SK-N-SH (cell line): Measurements from ENCODE around the gene ATF2. TPM values are rescaled to one million over a fixed set of nuclear protein-coding genes. Genes with fewer than 3 reads are reported as not detected.
"Not testable (repeated sequence)": the region's sequence is repeated elsewhere in the genome, so short reads cannot be mapped to it uniquely, and the experiment has no call there.

Experiments used
- CTCF ChIA-PET: fragments of 300-600, 350-600 bp; formaldehyde crosslinking; extraction: SDS; loops from one replicate; lab custom pipeline; 2021; lab: Yijun Ruan, JAX
- POLR2A ChIA-PET: fragments of 350-600 bp; sonication (Branson Sonifier 250); formaldehyde crosslinking; extraction: SDS; loops from one replicate; lab custom pipeline; 2020; ENCODE audit warnings: antibody characterized with exemption, inconsistent platforms; lab: Yijun Ruan, JAX
- DNase-seq: peaks from one replicate; pipeline ENCODE4 v3.0.0; 2012
- H2AFZ ChIP-seq: fragments of 200-600 bp; sonication (generic); 2 replicates; pipeline ENCODE4 v1.8.1; 2016; ENCODE audit warnings: antibody characterized with exemption, mild to moderate bottlenecking, low read depth
- H3F3A ChIP-seq: fragments of 200-600 bp; sonication (generic); replicated peaks from 2 replicates; pipeline ENCODE3; 2016; ENCODE audit warnings: antibody characterized with exemption, mild to moderate bottlenecking; ENCODE audit not compliant: insufficient read depth
- H3K27ac ChIP-seq, 2 experiments: fragments of 200-500 bp in 1 of 2; fragments of 200-600 bp in 1 of 2; sonication (Bioruptor generic) in 1 of 2; sonication (generic), shearing (Covaris generic) in 1 of 2; 2 replicates each; pipeline versions ENCODE4 v1.5.1 to v1.6.1; 2014 to 2016; ENCODE audit warnings: low read depth in 2 of 2, inconsistent platforms in 1 of 2, low read length in 1 of 2, mild to moderate bottlenecking in 1 of 2, mixed read lengths in 1 of 2
- H3K27me3 ChIP-seq: fragments of 200-600 bp; sonication (generic), shearing (Covaris generic); 2 replicates; pipeline ENCODE4 v1.6.1; 2016; ENCODE audit warnings: mixed run types; ENCODE audit not compliant: insufficient read depth
- H3K36me3 ChIP-seq, 2 experiments: fragments of 200-500 bp in 1 of 2; fragments of 200-600 bp in 1 of 2; sonication (Bioruptor generic) in 1 of 2; sonication (generic) in 1 of 2; replicated peaks in 1 of 2; 2 replicates each; pipeline versions ENCODE3 to v1.5.1; 2014 to 2016; ENCODE audit warnings: low read length in 1 of 2, mild to moderate bottlenecking in 1 of 2; ENCODE audit not compliant: insufficient read depth in 2 of 2, control insufficient read depth in 1 of 2
- H3K4me1 ChIP-seq, 2 experiments: fragments of 200-500 bp in 1 of 2; fragments of 200-600 bp in 1 of 2; sonication (Bioruptor generic) in 1 of 2; sonication (generic), shearing (Covaris generic) in 1 of 2; 2 replicates each; pipeline versions ENCODE4 v1.5.1 to v1.6.1; 2014 to 2016; ENCODE audit warnings: low read depth in 1 of 2, low read length in 1 of 2, mixed run types in 1 of 2; ENCODE audit not compliant: insufficient read depth in 2 of 2, control insufficient read depth in 1 of 2
- H3K4me2 ChIP-seq: fragments of 200-600 bp; sonication (generic), shearing (Covaris generic); 2 replicates; pipeline ENCODE4 v1.6.1; 2017; ENCODE audit warnings: mixed run types
- H3K4me3 ChIP-seq, 2 experiments: fragments of 200-500 bp in 1 of 2; fragments of 200-600 bp in 1 of 2; sonication (Bioruptor generic) in 1 of 2; sonication (generic), shearing (Covaris generic) in 1 of 2; 2 replicates each; pipeline versions ENCODE4 v1.5.1 to v1.8.1; 2014 to 2016; ENCODE audit warnings: low read depth in 2 of 2, inconsistent platforms in 1 of 2, low read length in 1 of 2, mild to moderate bottlenecking in 1 of 2, mixed read lengths in 1 of 2, moderate library complexity in 1 of 2
- H3K79me2 ChIP-seq: fragments of 200-600 bp; sonication (generic); 2 replicates; pipeline ENCODE4 v1.8.1; 2017; ENCODE audit warnings: mild to moderate bottlenecking; ENCODE audit not compliant: insufficient read depth
- H3K9ac ChIP-seq: fragments of 200-600 bp; sonication (generic); 2 replicates; pipeline ENCODE4 v1.6.1; 2017; ENCODE audit warnings: mixed run types
- H3K9me2 ChIP-seq: fragments of 200-600 bp; sonication (generic); 2 replicates; pipeline ENCODE4 v1.6.1; 2017; ENCODE audit warnings: mixed run types
- H3K9me3 ChIP-seq: fragments of 200-600 bp; sonication (generic); 2 replicates; pipeline ENCODE4 v1.6.1; 2017; ENCODE audit warnings: mixed run types, mild to moderate bottlenecking, moderate library complexity
- H4K20me1 ChIP-seq: fragments of 200-600 bp; sonication (generic); 2 replicates; pipeline ENCODE4 v1.6.1; 2017; ENCODE audit warnings: mild to moderate bottlenecking, mixed run types; ENCODE audit not compliant: insufficient read depth
- CTCF ChIP-seq: fragments of 200-600 bp; sonication (generic); IDR thresholded peaks from 2 replicates; pipeline ENCODE4 v1.6.1; 2017; ENCODE audit warnings: antibody characterized with exemption, mild to moderate bottlenecking, moderate library complexity
- EP300 ChIP-seq, 2 experiments: IDR thresholded peaks; 2 replicates each; pipeline versions ENCODE4 v1.4.0 to v1.6.1; 2012; ENCODE audit warnings: borderline replicate concordance in 1 of 2, low read depth in 1 of 2, low read length in 1 of 2
- FOSL2 ChIP-seq: IDR thresholded peaks from 2 replicates; pipeline ENCODE4 v1.4.0; 2012; ENCODE audit warnings: low read depth, mild to moderate bottlenecking, moderate library complexity, borderline replicate concordance
- FOXM1 ChIP-seq: IDR thresholded peaks from 2 replicates; pipeline ENCODE4 v1.4.0; 2012; ENCODE audit warnings: low read depth, mild to moderate bottlenecking
- GATA2 ChIP-seq: sonication (generic); formaldehyde crosslinking; IDR thresholded peaks from 2 replicates; pipeline ENCODE4 v1.5.0; 2020; ENCODE audit warnings: mild to moderate bottlenecking, missing genetic modification reagents
- JUND ChIP-seq: IDR thresholded peaks from 2 replicates; pipeline ENCODE4 v1.4.0; 2012
- MAX ChIP-seq: IDR thresholded peaks from 2 replicates; pipeline ENCODE4 v1.4.0; 2012; ENCODE audit warnings: low read depth
- NRF1 ChIP-seq: IDR thresholded peaks from 2 replicates; pipeline ENCODE4 v1.6.1; 2012; ENCODE audit warnings: low read depth, mild to moderate bottlenecking, low read length
- POLR2AphosphoS5 ChIP-seq: IDR thresholded peaks from 2 replicates; pipeline ENCODE4 v1.6.1; 2012; ENCODE audit warnings: low read depth, low read length
- RFX5 ChIP-seq: IDR thresholded peaks from 2 replicates; pipeline ENCODE4 v1.6.1; 2012; ENCODE audit warnings: mild to moderate bottlenecking, improper control_type of control experiment, low read length
- RXRA ChIP-seq: IDR thresholded peaks from 2 replicates; pipeline ENCODE4 v1.4.0; 2012; ENCODE audit warnings: low read depth, mild to moderate bottlenecking, borderline replicate concordance
- SIN3A ChIP-seq: IDR thresholded peaks from 2 replicates; pipeline ENCODE4 v1.6.1; 2012; ENCODE audit warnings: low read depth, mild to moderate bottlenecking, low read length, moderate library complexity, borderline replicate concordance
- USF2 ChIP-seq: fragments of 150-350 bp; IDR thresholded peaks from 2 replicates; pipeline ENCODE4 v1.6.1; 2017; ENCODE audit warnings: antibody characterized with exemption, low read length, low read depth, borderline replicate concordance
- YY1 ChIP-seq: IDR thresholded peaks from 2 replicates; pipeline ENCODE4 v1.4.0; 2012; ENCODE audit warnings: low read depth, mild to moderate bottlenecking
- ZBTB33 ChIP-seq: IDR thresholded peaks from 2 replicates; pipeline ENCODE4 v1.4.0; 2012; ENCODE audit warnings: low read depth, borderline replicate concordance
- WGBS: methylation state at CpG from one replicate; pipeline ENCODE4 v1.1.6; 2017; ENCODE audit warnings: low lambda C conversion rate; 5-methylcytosine and 5-hydroxymethylcytosine counted together
- polyA plus RNA-seq, 3 experiments: library from polyadenylated mRNA; depleted of rRNA; stranded (reverse); fragments of >200 nt; gene quantifications; 2 replicates each; pipeline ENCODE4 v1.2.3, GENCODE V29; 2012

The ATF2 gene
- polyA plus RNA-seq, 1 of the 3 experiments (the other 2 are of a cell fraction), result 19.0 TPM

GRCh38 chr2:175097297-175097696, 70.7 kb downstream of the ATF2 start:
- POLR2A ChIA-PET, result interaction anchor here (1.0 kb wide), 1 partner anchor 8 kb away, joined by 3 read pairs; no protein-coding TSS in a partner anchor
- Histone ChIP-seq H3K36me3 (peaks cover 58 to 77% of the 10 kb centered on the region in 2 experiments), H3K9me3 (no peaks in the 10 kb centered on the region), H3K9me2 (no peaks in the 10 kb centered on the region), H2AFZ (no peak overlapping the region), H3K4me2 (no peak overlapping the region), H3K27me3 (no peaks in the 10 kb centered on the region), H4K20me1 (no peaks in the 10 kb centered on the region), H3K4me3 (no peak overlapping the region), H3K79me2 (peaks cover 13% of the 10 kb centered on the region; the same call in 1 of the 2 replicates), H3K9ac (no peak overlapping the region), H3F3A (peaks cover 7% of the 10 kb centered on the region), H3K4me1 (no peaks in the 10 kb centered on the region; a peak in 1 of 4 replicates), H3K27ac (peak overlapping the region in 1 of 2 experiments; percentile 19; a peak in 2 of 4 replicates)
- whole genome bisulfite sequencing, result 90% methylated on average over 5 of the region's 5 CpGs
- no peak for TF ChIP-seq GATA2 (CRISPR knock-in tag)
- TF ChIP-seq MAX, result no peak
- no peak for TF ChIP-seq YY1
- TF ChIP-seq JUND, result no peak
- no peak for TF ChIP-seq POLR2AphosphoS5
- no peak for TF ChIP-seq FOXM1
- TF ChIP-seq RXRA, result no peak
- no peak for DNase-seq
- CTCF ChIA-PET, result interaction anchor here (1.6 kb wide), 1 partner anchor 348 kb away, joined by 3 read pairs; no protein-coding TSS in a partner anchor

- H3K9me3 ChIP-seq, H4K20me1 ChIP-seq, H2AFZ ChIP-seq, H3K4me2 ChIP-seq, CTCF ChIA-PET, POLR2A ChIA-PET, H3K9ac ChIP-seq, H3K4me1 ChIP-seq, H3K9me2 ChIP-seq, DNase-seq, H3K4me3 ChIP-seq, H3K27ac ChIP-seq, H3K79me2 ChIP-seq, H3K27me3 ChIP-seq: not testable (repeated sequence)
- Histone ChIP-seq H3K36me3 (peaks cover 42 to 64% of the 10 kb centered on the region in 2 experiments), H3F3A (peaks cover 15% of the 10 kb centered on the region)
- 95% methylated on average over 4 of the region's 4 CpGs for WGBS
These were observed 83.9 kb downstream of the ATF2 start for GRCh38 chr2:175084117-175084516.

- CTCF ChIA-PET, result interaction anchor here (1.2 to 1.3 kb wide), 2 partner anchors 20 to 44 kb away, joined by 3 to 4 read pairs; no protein-coding TSS in a partner anchor
- 93% methylated on average over 3 of the region's 3 CpGs for WGBS
- POLR2A ChIA-PET, result no interaction called here
- peaks cover 11% of the 10 kb centered on the region for H3F3A ChIP-seq
- H3K36me3 ChIP-seq, result peaks cover 49 to 71% of the 10 kb centered on the region in 2 experiments
- no peaks in the 10 kb centered on the region for H3K9me3 ChIP-seq
- no peak overlapping the region for H2AFZ ChIP-seq
- H3K27me3 ChIP-seq, result no peaks in the 10 kb centered on the region
- DNase-seq, result peak; percentile 6
- H3K4me2 ChIP-seq, result no peak overlapping the region
- H3K79me2 ChIP-seq, result peaks cover 6% of the 10 kb centered on the region
- H3K27ac ChIP-seq, result no peak overlapping the region
- no peaks in the 10 kb centered on the region for H3K9me2 ChIP-seq
- H3K9ac ChIP-seq, result no peak overlapping the region
- H3K4me1 ChIP-seq, result no peaks in the 10 kb centered on the region; a peak in 1 of 4 replicates
- H3K4me3 ChIP-seq, result no peak overlapping the region
- H4K20me1 ChIP-seq, result no peaks in the 10 kb centered on the region
- TF ChIP-seq FOSL2 (no peak), GATA2 (CRISPR knock-in tag) (no peak), USF2 (no peak), FOXM1 (no peak), EP300 (IDR thresholded peaks at IDR 0.05; ENCODE audit: borderline replicate concordance in 1 of 2, low read depth in 1 of 2, low read length in 1 of 2) (no peak), RFX5 (no peak), JUND (no peak), NRF1 (no peak), CTCF (no peak), RXRA (no peak), SIN3A (no peak), ZBTB33 (no peak)
These were observed 87.5 kb downstream of the ATF2 start for GRCh38 chr2:175080479-175080878.
